ENCODE measurements around the gene XXYLT1. TPM values are rescaled to one million over a fixed set of nuclear protein-coding genes. Genes with fewer than 3 reads are reported as not detected.

The XXYLT1 gene
- total RNA-seq, 1 donor from 2014 or later = 10.5 TPM

DNA sequence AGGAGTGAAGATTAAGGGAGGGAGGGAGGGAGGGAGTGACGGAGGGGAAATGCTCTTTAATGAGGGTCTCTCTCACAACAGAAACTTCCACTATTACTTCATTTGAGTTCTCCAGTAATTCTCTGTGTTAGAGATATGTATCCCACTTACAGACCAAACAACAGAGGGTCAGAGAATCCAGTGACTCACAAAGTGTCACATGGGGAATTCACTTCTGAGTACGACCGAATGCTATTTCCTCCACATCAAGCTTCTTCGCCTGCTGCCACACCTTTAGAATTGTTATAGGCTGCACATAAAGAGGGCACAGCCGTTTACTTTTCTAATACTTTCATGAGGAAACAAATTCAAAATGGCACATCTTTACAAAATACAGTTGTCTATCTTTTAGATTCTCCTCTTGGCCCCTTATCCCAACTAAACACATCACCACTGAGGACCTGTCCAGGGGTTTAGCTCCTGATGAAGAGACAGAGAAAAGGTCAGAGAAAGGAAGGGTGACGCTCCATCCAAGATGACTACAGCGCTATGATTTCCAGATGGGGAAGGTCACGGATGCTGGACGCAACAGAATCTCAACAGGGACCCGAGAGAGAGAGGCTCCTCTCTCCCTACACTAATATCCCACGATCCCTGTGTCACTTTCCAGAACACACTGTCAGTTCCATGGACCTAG is 119.0 kb downstream of the XXYLT1 start:
- DNase-seq (ENCODE audit: low read depth) = peak; percentile 95
- Histone ChIP-seq H3K36me3 (ENCODE audit: control insufficient read depth, insufficient read depth, low read length) (no peaks in the 10 kb centered on the region), H3K27me3 (ENCODE audit: control insufficient read depth, insufficient read depth, low read length) (no peaks in the 10 kb centered on the region), H3K4me3 (ENCODE audit: low read depth, low read length) (no peak overlapping the region)
- TF ChIP-seq, protein P1, sequence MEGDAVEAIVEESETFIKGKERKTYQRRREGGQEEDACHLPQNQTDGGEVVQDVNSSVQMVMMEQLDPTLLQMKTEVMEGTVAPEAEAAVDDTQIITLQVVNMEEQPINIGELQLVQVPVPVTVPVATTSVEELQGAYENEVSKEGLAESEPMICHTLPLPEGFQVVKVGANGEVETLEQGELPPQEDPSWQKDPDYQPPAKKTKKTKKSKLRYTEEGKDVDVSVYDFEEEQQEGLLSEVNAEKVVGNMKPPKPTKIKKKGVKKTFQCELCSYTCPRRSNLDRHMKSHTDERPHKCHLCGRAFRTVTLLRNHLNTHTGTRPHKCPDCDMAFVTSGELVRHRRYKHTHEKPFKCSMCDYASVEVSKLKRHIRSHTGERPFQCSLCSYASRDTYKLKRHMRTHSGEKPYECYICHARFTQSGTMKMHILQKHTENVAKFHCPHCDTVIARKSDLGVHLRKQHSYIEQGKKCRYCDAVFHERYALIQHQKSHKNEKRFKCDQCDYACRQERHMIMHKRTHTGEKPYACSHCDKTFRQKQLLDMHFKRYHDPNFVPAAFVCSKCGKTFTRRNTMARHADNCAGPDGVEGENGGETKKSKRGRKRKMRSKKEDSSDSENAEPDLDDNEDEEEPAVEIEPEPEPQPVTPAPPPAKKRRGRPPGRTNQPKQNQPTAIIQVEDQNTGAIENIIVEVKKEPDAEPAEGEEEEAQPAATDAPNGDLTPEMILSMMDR (IDR thresholded peaks at IDR 0.05; ENCODE audit: insufficient read depth, low read length, severe bottlenecking) = no peak
- FAIRE-seq = no peak

GRCh38 chr3:195151402-195151801 is 119.6 kb downstream of the XXYLT1 start:
- FAIRE-seq (no peak), DNase-seq (ENCODE audit: low read depth) (no peak)
- H3K27me3 ChIP-seq (ENCODE audit: control insufficient read depth, insufficient read depth, low read length) = no peaks in the 10 kb centered on the region
- no peak overlapping the region for H3K4me3 ChIP-seq (ENCODE audit: low read depth, low read length)
- TF ChIP-seq, protein P1 (IDR thresholded peaks at IDR 0.05; ENCODE audit: insufficient read depth, low read length, severe bottlenecking) = no peak
- no peaks in the 10 kb centered on the region for H3K36me3 ChIP-seq (ENCODE audit: control insufficient read depth, insufficient read depth, low read length)

DNA sequence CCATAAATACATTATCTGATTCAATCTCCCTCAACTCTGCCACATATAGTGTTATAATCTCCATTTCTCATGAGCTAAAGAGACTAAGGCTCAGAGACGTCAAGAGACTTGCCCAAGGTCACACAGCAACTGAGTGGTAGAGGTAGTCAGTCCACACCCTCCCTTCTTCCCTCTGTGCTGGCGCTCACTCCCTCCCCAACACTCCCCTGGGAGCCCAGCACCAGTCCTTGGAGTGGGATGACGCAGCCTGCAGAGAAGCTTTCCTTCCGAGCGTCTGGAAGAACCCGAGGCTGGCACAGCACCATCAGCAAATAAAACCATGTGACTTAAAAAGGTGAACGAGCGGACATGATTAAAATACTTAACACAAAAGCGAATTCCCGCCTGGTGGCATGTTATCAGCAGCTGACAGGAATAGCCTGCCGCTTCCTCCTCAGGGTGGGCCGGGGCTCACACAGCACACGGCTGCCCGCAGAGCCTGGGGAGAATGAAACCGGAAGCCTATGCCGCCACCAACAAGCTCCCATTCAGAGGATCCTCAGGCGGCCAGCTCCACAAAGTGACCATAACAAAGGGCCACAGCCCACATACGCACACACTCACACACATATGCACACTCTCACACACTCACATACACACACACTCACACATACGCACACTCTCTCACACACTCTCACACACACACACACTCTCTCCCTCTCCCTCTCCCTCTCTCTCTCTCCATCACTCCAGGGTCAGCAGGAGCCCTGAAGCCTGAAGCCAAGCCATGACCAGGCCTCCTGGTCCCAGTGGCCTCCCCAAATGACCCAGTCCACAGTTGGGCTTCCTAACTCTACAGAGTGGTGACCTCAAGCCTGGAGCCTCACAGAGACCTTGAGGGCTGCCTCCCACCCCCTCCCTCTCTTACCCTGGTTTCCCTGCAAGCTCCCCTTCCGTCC is 120.5 kb downstream of the XXYLT1 start:
- DNase-seq (ENCODE audit: low read depth) = peak; percentile 88
- FAIRE-seq = no peak
- Histone ChIP-seq H3K36me3 (ENCODE audit: control insufficient read depth, insufficient read depth, low read length) (no peaks in the 10 kb centered on the region), H3K27me3 (ENCODE audit: control insufficient read depth, insufficient read depth, low read length) (no peaks in the 10 kb centered on the region), H3K4me3 (ENCODE audit: low read depth, low read length) (peak overlapping the region; percentile 8)
- TF ChIP-seq, protein P1 (IDR thresholded peaks at IDR 0.05; ENCODE audit: insufficient read depth, low read length, severe bottlenecking) = no peak

GRCh38 chr3:195149292-195150030 is 121.5 kb downstream of the XXYLT1 start:
- H3K36me3 ChIP-seq (ENCODE audit: control insufficient read depth, insufficient read depth, low read length) = no peaks in the 10 kb centered on the region
- DNase-seq (ENCODE audit: low read depth) (no peak), FAIRE-seq (no peak)
- H3K4me3 ChIP-seq (ENCODE audit: low read depth, low read length) = no peak overlapping the region
- no peaks in the 10 kb centered on the region for H3K27me3 ChIP-seq (ENCODE audit: control insufficient read depth, insufficient read depth, low read length)
- TF ChIP-seq, protein P1 (IDR thresholded peaks at IDR 0.05; ENCODE audit: insufficient read depth, low read length, severe bottlenecking) = no peak

- DNase-seq (ENCODE audit: low read depth) = no peak
- FAIRE-seq = no peak
- no peaks in the 10 kb centered on the region for H3K27me3 ChIP-seq (ENCODE audit: control insufficient read depth, insufficient read depth, low read length)
- no peak overlapping the region for H3K4me3 ChIP-seq (ENCODE audit: low read depth, low read length)
- TF ChIP-seq, protein P1 (IDR thresholded peaks at IDR 0.05; ENCODE audit: insufficient read depth, low read length, severe bottlenecking) = no peak
- H3K36me3 ChIP-seq (ENCODE audit: control insufficient read depth, insufficient read depth, low read length) = no peaks in the 10 kb centered on the region
These were observed 122.4 kb downstream of the XXYLT1 start for GRCh38 chr3:195148549-195148948.
